K562 (cell line): ENCODE results near the gene MEF2B. TPM values are rescaled to one million over a fixed set of nuclear protein-coding genes. Genes with fewer than 3 reads are reported as not detected.

ENCODE experiments used
- ELF2 ChIP-seq: fragments of 250-450 bp; sonication (Bioruptor Pico); IDR thresholded peaks from 2 replicates; pipeline ENCODE4 v1.5.0; 2021; ENCODE audit warnings: mild to moderate bottlenecking
- ZNF23 ChIP-seq: fragments of 250-450 bp; sonication (Bioruptor Pico); IDR thresholded peaks from 2 replicates; pipeline ENCODE4 v1.4.0; 2020; ENCODE audit warnings: mild to moderate bottlenecking
- polyA plus RNA-seq, 8 experiments: library from polyadenylated mRNA; depleted of rRNA in 4 of 8; stranded (reverse) in 5 of 8; unstranded in 3 of 8; fragments of >200 nt; fragmentation: Nextera tagmentation in 2 of 8; fragmentation: Illumina TruSeq in 1 of 8; extraction: Ambion mirVana in 2 of 8; extraction: Trizol in 1 of 8; gene quantifications; 2 replicates each; pipeline versions ENCODE4 v1.2.1 to v1.2.3, GENCODE V29; 2011 to 2014; ENCODE audit warnings: inconsistent platforms in 1 of 8, missing spikeins in 1 of 8
- total RNA-seq, 7 experiments: library from RNA; depleted of rRNA in 6 of 7; stranded (reverse); fragments of >200 nt in 6 of 7; fragmentation: Illumina TruSeq in 2 of 7; extraction: Trizol in 2 of 7; gene quantifications; 2 replicates each; pipeline versions ENCODE4 v1.2.1 to v1.2.3, GENCODE V29; 2011 to 2021; ENCODE audit warnings: low replicate concordance in 1 of 7
- TF ChIP-seq, protein P1 (sequence below): fragments of 450-650 bp; IDR thresholded peaks from 2 replicates; pipeline ENCODE4 v1.6.1; 2016; ENCODE audit warnings: mild to moderate bottlenecking
- TF ChIP-seq, protein P2 (sequence below): fragments of 450-650 bp; IDR thresholded peaks from 2 replicates; pipeline ENCODE4 v1.6.1; 2016; ENCODE audit warnings: borderline replicate concordance

The MEF2B gene
- total and polyA plus RNA-seq, 9 of the 15 experiments (the other 6 are each of a cell fraction or from before 2014, with no cell fraction given) = 0.14 to 1.9 (median 0.71) TPM; not detected in 3

DNA sequence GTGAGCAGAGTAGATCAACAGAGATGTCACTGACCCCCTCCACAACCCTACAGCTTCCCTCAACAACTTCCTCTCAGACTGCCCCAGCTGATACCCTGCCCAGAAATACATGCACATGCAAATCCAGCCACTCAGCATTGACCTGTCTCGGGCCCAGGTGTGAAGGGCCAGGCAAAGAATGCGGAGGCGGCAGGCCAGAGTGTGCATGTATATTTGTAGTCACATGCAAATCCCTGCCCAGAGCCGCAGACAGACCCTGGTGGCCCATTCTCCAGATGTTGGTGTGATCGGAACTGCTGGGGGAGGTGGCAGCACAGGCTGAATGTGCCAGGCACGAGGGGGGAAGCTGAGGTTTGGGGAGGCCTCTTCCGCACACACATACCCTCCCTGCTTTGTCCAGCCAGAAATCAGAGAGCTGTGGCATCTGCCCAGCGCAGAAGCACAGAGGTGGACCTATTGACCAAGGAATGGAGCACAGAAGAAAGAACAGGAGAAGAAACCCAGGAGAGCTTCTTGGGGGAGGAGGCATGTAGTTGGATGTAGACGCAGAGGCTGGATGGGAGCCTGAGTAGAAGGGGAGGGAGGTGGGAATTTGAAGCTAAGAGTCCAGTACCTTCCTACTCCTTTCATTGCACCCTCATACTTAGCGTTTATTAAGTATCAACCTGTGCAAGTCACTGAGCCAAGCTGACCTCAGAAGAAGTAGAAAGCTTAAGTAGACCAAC lies 14.4 kb downstream of the MEF2B start (continued):
- TF ChIP-seq, protein P1, sequence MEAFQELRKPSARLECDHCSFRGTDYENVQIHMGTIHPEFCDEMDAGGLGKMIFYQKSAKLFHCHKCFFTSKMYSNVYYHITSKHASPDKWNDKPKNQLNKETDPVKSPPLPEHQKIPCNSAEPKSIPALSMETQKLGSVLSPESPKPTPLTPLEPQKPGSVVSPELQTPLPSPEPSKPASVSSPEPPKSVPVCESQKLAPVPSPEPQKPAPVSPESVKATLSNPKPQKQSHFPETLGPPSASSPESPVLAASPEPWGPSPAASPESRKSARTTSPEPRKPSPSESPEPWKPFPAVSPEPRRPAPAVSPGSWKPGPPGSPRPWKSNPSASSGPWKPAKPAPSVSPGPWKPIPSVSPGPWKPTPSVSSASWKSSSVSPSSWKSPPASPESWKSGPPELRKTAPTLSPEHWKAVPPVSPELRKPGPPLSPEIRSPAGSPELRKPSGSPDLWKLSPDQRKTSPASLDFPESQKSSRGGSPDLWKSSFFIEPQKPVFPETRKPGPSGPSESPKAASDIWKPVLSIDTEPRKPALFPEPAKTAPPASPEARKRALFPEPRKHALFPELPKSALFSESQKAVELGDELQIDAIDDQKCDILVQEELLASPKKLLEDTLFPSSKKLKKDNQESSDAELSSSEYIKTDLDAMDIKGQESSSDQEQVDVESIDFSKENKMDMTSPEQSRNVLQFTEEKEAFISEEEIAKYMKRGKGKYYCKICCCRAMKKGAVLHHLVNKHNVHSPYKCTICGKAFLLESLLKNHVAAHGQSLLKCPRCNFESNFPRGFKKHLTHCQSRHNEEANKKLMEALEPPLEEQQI = no peak
- TF ChIP-seq ZNF23 = no peak
- TF ChIP-seq, protein P2, sequence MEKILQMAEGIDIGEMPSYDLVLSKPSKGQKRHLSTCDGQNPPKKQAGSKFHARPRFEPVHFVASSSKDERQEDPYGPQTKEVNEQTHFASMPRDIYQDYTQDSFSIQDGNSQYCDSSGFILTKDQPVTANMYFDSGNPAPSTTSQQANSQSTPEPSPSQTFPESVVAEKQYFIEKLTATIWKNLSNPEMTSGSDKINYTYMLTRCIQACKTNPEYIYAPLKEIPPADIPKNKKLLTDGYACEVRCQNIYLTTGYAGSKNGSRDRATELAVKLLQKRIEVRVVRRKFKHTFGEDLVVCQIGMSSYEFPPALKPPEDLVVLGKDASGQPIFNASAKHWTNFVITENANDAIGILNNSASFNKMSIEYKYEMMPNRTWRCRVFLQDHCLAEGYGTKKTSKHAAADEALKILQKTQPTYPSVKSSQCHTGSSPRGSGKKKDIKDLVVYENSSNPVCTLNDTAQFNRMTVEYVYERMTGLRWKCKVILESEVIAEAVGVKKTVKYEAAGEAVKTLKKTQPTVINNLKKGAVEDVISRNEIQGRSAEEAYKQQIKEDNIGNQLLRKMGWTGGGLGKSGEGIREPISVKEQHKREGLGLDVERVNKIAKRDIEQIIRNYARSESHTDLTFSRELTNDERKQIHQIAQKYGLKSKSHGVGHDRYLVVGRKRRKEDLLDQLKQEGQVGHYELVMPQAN = no peak
- TF ChIP-seq ELF2 (CRISPR knock-in tag) = no peak
